Glomerular visceral epithelial cell (primary cell): ENCODE results near the gene PLXDC2.

Experiments used
- DNase-seq: peaks from one replicate; pipeline ENCODE4 v3.0.0-alpha.2; 2016; ENCODE audit errors: extremely low spot score

PLXDC2 gene

DNA sequence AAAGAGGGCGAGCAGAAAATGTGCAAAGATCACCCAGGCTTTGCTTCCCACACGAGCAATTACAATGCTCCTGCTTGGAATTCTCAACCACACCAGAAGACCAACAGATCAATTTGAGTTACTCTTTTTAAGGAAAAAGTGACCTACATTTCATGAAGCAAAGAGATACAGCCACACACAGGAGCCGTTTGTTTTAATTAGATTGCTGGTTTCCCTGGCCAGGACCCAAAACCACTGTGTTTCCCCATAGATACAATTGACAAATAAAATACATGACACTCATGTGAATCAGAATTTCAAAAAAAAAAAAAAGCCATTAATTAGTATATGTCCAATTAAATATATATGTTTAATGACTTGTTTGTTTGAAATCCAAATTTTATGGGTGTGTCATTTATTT, 458.3 kb downstream of the PLXDC2 start:
- DNase-seq: no peak

DNA sequence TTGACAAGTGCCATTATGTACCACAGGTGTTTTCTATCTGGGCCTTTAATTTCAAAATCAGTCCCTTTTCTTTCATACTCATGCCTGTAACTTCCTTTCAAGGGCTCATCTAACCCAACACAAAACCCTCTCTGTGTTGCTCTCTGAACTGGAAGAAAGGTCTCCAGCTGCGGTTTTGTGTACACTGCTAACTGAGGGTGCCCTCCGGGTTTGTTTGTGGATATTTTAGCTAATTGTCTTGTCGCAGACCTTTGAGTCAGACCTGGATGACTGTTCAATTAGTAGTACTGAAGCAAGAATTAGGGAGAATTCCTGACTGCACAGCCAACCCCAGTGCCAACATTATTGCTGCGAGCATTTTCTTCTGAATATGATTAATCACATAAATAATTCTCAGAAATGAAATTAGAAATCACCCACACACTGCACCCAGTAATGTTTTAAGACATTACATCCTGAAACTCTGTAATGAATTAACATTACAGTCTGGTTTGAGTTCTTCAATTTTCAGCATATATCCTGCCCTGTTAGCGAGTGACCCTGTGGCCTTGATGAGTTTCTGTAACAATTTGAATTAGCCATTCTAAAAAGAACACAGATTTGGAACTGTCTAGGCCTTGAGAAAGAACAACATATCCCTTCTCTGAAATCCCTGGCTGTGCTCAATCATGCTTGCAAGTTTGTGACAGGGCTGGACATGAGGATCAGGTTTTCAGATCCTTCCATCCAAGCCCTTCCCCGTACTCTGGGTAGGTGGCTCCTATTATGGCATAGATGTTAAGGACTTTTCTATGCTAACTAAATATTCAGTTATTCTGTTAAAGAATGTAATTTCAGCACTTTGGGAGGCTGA, 460.1 kb downstream of the PLXDC2 start:
- no peak for DNase-seq

DNA sequence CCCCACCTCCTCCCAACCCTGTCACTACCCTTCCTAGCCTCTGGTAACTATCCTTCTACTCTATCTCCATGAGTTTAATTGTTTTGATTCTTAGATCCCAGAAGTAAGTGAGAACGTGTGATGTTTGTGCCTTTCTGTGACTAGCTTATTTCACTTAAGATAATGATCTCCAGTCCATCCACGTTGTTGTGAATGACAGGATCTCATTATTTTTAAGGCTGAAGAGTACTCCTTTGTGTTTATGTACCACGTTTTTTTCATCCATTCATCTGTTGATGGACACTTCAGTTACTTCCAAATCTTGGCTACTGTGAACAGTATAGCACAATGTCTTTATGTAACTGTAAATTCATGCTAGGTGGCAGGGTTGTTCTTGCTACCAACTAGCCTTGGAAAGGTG, 461.6 kb downstream of the PLXDC2 start:
- DNase-seq: no peak

DNA sequence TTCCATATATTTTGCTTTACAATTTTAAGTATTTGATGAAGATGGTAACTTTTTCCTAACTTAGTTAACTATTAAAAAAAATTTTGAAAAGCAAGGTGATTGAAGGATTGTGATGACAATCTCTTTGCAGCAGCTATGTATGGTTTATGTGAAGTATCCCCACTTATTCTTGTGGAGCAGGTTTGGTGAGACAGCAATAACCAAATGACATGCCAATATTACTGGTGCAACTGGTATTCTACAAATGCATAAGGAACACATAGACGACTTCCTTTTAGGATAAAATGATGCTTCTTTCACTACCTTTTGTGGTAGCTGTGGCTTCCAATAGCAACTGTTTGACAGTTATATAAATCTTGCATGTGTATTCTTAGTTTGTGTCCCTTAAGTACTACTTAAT, 465.3 kb downstream of the PLXDC2 start:
- no peak for DNase-seq

DNA sequence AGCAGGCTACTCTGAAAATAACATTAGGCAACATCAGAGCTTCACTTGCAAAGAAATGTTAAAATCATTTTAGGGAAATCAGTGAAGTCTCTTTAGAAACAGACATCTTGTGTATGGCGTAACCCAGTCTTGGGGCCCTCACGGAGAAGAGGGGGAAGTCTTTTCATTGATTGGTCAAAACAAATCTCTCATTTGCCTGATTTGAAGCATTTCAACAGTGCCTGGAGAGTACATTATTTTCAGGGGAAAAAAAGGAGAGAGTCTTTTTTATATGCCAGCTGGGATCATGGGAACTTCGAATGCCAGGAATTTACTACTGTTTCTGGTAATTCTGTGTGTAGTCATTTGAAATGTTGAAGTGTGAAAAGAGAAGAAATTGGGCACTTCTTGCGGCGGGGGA, 471.4 kb downstream of the PLXDC2 start:
- DNase-seq: no peak

DNA sequence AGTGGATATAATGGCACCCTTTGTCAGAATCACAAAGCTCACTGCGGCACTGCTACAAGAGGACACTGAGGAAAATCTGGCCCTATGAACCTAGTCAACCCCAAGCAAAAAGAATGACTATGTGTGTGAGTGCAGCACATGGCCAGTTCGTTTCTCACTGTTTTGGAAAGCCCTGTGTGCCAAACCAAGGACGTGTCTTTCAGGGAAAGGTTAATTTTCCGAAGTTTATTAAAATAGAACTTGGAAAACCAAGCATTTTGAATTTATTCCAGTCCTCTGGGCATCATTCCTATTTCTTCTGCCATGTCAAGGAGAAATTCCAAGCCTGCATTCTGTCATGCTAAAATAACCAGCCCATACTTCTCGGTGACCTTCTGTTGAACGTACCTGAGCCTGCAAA, 471.8 kb downstream of the PLXDC2 start:
- no peak for DNase-seq

DNA sequence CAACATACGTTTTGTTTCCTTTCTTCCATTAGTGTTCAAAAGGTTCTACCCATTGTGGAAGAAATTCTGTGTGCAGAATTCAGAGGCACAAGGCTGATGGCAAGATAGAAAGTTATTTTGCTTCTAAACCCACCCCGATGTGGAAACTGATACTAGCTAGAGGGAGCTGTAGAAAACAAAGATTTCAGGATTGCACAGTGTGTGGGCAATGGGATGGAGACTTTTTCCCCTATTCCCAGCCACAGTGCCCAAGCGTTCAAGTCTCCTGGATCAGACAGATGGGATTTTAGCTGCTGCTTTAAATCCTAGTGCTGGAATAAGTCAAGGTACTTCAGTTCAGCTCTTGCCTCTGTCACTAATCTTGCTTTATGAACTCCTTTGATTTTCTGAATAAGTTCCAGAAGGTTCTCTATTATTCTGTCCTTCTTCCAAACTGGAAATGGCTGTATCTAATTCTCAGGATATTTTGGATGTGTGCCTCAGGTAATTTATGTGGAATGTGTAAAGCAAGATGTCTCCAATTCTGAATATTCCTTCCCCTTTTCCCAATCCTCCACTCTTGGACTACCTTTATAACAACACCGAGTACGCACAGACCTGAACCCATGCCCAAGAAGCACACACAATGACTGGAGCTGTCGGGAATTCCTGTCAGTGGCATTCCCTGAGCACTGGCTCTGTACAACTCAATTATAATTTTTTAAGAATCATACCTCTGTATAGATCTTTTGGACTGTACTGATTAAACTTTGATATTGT, 473.0 kb downstream of the PLXDC2 start:
- DNase-seq: no peak

DNA sequence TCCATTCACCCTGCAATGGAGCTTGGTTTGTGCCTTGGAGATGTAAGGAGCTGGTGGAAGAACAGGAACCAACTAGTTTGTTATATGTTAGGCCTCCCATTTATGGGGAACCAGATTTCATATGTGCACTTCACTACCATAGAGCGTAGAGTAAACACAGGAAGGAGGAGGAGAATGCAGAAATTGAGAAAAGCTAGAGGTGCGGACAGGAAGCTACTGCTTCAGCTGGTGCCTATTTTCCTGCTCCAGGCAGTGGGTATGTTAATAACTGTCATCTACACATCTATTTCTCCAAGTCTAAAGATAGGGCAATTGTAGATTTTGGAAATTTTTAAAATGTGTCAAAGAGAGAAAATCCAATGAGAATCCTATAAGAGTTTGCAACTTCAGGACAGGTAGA, 482.2 kb downstream of the PLXDC2 start:
- DNase-seq: no peak

DNA sequence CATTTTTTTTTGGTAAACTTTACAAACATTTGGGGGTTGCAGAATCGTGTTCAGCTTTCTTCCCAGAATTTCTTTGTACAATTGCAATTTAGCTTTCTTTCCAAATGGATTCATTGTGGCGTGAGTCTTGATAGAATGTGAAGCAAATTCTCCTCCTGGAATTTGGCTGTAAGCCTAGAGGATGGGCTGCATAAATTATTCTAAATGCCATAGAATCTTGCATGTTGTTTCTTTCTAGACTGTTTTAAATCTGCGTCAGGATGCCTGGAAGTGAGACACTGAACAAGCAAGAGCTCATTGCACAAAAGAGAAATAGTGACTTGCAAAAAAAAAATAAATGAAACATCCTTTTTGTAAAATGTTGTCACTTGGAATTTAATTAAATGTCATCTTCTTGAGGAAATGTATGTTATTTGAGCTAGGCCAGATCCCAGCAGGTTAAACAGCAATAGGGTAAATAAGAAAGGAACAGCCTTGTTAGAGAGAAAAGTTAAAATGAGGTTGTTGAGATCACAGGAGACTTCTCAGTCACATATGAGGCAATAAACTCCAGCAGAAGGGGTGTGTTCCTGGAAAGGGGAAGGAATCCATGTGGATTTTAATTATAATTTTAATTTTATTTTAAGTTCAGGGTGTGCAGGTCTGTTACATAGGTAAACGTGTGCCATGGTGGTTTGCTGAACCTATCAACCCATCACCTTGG, 483.0 kb downstream of the PLXDC2 start:
- DNase-seq: no peak

DNA sequence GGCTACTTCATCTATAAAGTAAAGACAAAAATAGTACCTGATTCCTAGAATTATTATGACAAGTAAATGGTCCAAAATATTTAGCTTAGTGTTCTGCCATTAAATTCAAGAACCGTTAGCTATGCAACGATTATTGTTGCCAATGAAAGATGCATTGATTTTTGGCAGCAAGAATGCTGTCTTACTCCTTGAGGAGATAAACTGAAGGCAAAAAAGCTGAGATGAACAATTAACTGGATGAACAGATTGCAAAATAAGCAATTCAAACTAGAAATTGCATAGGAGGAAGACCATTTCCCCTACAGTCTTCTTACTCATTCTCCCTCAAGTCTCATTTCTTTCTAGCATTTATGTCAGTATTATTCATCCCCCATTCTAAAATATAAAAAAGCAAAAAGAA, 484.5 kb downstream of the PLXDC2 start:
- DNase-seq: no peak

DNA sequence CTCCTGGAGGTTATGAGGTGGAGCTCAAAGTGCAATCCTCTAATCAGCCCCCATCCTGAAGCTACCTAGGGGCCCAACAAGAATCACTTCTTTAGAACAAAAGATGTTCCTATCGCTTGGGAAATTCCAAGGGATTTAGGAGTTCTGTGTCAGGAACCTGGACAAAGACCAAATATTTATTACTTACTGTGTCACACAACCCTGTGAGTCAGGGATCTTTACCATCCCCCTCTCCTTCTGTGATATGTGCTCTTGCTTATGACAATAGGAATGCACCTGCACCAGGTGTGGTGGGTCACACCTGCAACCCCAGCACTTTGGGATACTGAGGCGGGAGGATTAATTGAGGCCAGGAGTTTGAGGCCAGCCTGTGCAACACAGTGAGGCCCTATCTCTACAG, 485.8 kb downstream of the PLXDC2 start:
- no peak for DNase-seq

DNA sequence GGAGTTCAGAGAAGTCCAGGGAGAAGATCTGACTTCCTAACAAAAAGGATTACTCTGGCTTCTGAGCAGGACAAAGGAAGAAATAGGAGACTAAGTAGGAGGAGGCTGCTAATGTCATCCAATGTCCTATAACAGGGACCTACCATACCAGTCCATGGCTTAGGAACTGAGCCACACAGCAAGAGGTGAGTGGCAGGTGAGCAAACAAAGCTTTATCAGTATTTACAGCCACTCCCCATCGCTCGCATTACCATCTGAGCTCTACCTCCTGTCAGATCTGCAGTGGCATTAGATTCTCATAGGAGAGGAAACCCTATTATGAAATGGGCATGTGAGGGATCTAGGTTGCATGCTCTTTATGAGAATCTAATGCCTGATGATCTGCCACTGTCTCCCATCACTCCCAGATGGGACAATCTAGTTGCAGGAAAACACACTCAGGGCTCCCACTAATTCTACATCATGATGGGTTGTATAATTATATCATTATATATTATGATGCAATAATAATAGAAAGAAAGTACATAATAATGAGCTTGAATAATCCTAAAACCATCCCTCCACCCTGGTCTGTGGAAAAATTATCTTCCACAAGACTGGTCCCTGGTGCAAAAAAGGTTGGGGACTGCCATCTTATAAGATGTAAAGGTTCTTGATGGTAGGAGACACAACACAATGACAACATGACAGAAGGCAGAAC, 487.4 kb downstream of the PLXDC2 start:
- DNase-seq: no peak

DNA sequence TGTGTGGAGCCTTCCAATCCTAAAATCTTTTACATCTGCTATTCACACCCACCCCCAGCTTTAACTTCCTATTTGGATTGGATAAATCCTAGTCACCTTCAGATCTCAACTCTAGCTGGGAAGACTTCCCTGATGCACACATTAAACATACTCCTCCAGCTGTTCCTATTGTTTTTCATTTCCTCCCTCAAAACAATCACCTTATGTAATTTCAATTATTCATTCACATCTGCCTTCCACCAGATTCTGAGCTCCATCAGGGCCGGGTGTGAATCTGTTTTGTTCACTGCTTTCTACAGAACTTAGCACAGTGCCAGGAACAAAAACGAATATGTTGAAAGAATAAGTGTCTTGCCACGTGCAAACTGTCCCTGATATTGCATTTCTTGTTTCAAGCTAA, 497.4 kb downstream of the PLXDC2 start:
- no peak for DNase-seq

DNA sequence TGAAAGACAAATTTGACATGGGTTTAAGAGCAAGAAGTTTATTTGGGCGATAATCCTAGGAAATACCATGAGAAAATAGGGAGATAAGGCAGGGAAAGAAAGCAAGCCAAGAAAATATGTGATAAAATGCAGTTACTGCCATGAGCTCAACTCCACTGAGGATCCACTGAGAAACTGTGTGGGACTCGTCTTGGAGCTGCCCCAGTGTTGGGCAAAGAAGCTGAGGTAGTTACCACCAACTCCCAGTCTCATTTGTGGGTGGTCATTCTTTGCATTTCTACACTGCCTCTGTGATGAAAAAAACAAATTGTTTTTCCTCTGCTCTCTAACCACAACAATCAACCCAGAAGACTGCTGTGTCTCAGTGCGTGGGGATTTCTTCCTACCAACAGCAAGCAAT, 498.2 kb downstream of the PLXDC2 start:
- no peak for DNase-seq

DNA sequence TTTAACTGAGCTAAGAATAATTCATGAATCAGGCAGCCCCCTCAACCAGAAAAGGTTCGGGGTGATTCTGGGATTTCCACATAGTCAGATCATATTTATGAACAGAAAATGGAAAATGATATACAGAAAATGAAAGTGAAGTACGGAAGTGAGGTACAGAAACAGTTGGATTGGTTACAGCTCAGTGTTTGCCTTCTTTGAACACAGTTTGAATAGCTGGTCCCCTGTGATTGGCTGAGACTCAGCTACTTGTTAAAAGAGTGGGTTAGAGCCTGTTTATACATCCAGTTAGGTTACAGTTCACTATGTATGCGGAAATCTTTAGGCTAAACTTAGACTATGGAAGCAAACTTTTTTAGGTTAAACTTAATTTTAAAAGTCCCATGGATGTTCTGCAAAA, 511.7 kb downstream of the PLXDC2 start:
- DNase-seq: no peak

DNA sequence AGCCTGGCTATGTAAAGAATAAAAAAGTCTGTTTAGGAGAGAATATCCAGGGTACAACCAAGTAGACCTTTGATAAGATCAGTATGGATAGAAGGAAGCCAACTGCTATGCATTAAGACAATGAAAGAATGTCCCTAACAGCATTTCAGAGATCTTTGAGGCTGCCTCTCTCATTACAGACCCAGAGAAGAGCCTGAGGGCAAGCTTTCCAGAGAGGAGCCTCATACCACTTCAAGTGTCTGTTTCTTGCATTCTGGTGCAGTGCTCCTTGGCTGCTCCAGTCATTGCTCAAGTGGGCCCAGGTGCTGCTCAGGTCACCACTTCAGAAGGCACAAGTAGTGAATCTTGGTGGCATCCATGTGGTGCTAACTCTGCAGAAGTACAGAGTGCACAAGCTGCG, 514.0 kb downstream of the PLXDC2 start:
- no peak for DNase-seq

DNA sequence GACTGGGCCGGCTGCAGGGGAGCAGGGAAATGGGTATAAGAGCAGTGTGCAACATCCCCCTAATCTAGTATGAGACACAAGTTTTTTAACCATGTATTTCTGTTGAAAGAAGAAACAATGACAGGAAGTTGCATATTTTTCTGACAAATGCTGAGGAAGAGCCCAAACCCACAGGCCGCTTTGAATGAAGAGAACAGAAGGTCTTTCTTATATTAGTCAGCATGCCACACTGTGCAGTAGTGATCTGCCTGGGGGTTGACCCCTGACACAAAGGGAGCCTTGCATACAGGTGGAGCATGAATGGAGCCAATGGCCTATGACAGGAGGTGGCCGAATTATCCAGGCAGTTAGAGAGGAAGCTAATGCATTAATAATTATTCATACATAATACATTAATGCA, 518.3 kb downstream of the PLXDC2 start:
- DNase-seq: no peak
